HG02852 (cell line): ENCODE measurements around the gene GOLGA6L9.
A peak's percentile ranks its signal among the peaks of the same experiment; 100 is the strongest.
"Not testable (repeated sequence)": the region's sequence is repeated elsewhere in the genome, so short reads cannot be mapped to it uniquely, and the experiment has no call there.

ENCODE experiments used
- ATAC-seq: cut with Tn5 transposase; IDR thresholded peaks from one replicate; pipeline ENCODE4 v1.9.1; 2021; ENCODE audit warnings: mild to moderate bottlenecking, moderate library complexity; ENCODE audit not compliant: unreplicated experiment

GOLGA6L9 gene

DNA sequence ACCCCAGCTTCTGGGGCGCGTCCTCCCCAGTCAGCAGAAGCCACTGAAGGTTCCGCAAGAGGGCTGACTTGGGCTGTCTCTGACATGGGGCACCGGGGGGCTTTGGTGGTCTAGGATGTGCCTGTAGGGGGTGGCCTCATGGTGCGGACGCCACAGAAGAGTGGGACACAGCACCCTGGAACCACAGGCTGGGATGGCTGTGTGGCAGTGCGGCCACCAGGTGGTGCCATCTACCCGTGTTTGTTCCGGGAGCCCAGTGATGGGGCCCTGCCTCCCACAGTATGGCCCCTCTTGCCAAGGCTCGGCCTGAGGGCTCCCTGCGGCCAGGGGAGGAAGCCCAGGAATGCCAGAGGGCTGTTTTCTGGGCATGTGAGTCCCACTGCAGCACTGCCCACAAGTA lies 38.6 kb downstream of the GOLGA6L9 start:
- ATAC-seq, result peak; percentile 75

DNA sequence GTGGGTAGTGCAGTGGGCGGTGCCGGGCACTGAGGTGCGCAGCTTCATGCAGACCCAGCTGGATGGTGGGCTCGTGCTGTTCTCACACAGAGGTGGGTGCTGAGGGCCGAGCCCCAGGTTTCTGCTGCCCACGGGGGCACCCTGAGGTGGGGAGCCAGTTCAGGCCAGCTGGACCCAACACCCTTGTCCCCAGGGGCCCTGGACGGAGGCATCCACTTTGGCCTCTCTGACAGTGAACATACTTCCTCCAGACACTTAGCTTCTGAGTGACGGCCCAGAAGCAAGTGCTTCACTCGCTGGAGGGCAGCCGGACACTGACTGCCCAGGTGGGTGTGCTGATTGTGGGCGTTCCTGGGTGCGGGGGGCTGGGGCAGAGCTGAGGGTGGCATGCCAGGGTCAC lies 39.8 kb downstream of the GOLGA6L9 start:
- not testable (repeated sequence) for ATAC-seq

DNA sequence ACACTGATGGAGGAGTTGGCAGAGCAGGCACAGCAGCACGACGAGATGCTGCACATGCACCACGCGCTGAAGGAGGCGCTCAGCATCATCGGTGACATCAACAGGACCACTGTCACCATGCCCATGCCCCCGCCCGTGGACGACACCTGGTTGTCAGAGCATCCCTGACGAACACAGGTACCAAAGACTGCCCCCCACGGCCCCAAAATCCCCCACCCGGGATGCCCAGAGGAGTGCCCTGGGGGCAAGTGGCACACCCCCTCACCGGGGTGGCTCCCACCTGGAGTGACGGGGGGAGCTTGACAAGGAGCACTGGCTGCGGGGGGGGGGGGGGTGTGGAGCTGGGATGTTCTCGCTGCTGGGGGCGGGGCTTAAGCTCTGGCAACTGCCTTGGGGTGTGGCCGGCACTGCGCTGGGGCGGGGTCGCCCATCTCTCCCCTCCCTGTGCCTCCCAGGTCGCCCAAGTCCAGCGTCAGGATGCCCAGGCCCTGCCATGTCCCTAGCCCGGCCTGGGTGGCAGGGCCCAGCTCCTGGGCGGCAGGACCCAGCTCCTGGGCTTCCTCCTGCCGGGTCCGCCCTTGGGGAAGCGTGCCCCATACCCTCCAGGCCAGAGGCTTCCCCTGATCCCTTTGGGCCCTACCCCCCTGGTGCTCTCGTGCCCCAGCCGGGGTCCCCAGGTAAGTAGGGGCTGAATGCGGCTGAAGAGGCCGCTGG lies 42.8 kb downstream of the GOLGA6L9 start:
- ATAC-seq, result not testable (repeated sequence)

DNA sequence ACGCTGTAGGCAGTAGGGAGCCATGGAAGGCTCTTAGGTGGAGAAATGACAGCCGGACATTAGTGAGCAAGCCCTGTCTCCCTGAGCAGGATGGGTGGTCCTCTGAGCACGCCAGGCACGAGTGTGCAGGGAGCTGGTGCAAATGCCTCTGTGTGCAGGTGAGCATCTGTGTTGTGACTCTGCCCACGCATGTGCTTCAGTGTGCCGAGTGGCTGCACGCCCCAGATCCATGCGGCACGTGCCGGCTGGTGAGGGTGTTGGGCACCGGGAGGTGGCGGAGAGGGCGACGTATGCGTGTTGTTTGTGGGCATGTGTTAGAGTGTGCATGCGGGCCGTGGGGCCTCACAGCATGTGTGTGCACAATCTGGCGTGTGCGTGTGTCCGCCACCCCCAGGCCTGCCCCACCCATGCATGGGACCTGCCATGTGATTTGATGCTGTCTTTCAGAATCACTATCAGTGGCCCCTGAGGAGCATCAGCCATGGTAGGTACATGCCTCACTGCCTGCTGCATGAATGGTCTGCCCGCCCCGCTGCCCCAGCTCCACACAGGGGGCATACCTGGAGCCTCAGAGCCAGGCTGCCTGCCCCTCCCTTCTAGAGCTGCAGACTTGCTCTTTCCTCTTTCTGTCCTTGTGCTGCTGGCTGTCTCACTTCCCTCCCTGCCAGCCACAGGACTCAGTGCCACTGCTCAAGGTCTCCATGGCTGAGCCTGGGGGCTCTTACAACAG lies 45.1 kb downstream of the GOLGA6L9 start:
- ATAC-seq, result not testable (repeated sequence)

DNA sequence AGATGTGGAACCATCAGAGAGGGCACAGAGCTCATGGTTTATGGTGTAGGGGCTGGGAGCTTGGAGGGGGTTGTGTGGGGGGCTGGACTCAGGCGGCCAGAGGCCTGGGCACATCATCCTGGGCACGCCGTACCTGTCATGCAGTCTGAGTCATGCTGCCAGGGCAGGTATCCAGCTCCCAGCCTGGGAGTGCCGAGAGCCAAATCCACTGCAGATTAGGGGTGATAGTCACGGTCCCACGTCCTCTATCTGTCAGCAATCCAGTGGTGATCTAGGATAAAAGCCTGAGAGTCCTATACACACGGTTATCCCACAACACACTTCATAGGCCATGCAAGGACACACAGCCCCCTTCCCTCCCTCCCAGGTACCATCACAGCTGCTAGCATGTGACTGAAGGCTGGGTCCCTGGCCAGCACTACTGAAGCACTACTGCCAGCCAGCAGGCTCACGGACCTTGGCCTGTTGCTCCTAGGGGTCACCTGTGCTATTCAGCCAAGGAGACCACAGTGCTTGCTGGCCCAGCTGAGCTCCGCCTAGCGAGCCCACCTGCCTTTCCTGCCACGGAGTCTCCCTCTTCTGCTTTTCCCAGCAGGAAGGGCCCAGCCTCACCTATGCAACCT lies 45.8 kb downstream of the GOLGA6L9 start:
- not testable (repeated sequence) for ATAC-seq

DNA sequence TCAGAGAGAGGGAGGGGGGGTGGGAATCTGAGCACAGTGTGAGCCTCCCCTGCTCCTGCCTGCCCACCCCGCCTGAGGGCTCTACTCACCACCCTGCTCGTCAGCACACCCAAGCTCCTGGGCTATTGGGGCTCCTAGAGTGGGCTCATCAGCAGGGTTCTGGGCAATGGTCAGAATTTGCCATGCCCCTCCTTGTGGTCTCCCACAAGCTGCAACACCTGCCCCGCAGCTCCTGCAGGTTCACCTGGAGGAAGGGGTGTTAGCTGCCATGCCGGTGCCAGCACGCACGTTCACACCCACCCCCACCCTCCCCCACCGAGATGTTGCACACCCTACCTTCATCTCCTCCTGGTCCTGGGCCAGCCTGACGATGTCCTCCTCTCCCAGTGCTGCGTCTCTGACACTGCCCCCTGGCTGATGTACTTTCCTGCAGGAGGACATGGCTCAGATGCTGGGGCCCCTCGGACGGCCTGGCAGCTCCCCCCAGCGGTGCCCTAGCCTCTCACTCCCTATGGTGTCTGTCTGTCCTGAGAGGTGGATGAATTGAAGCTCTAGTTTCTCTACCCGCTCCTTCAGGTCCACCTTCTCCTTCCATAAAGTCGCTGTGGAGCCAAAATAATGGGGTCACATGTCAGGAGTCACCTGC lies 47.2 kb downstream of the GOLGA6L9 start:
- not testable (repeated sequence) for ATAC-seq

DNA sequence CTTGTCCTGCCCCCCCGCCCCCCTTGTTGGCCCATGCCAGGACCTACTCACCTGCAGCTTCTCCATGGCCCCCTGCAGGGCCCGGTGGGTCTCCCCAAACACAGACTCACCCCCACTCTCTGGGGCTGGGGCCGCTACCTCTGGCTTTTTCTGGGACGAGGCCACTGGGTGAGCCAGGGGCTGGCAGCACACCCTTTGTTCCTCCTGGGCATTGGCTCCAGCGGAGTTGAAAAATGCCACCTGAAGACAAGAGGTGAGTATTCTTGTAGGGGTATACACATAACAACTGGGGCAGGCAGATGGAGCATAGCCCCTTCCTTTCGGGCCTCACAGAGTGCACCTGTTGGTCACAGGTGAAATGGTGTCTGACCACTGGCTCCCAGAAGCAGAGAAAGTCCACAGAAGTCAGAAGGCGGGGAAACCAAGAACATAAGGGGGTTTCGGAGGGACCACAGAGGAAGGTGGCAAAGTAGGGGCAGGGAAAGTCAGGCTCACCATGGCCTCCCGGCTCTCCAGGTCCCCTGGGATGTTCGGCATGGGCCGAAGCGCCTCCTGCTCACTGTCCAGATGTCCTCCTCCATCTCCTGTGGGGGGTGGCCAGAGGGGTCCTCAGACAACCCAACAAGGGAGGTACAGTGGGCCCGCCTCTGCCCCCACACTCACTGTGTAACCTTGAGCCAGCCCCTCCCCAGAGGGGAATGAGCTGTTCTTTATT lies 47.9 kb downstream of the GOLGA6L9 start:
- ATAC-seq, result not testable (repeated sequence)
